Islet of Langerhans (tissue), 1 donor: ENCODE measurements around the gene NFATC2.

Experiments used
- FAIRE-seq: peaks from one replicate; lab custom pipeline; 2011; peaks lifted over from hg19 to GRCh38; lab: Jason Lieb, UNC

Gene NFATC2

GRCh38 chr20:51373713-51374455 lies 168.6 kb downstream of the NFATC2 start:
- no peak for FAIRE-seq

- no peak for FAIRE-seq
Measured at GRCh38 chr20:51372966-51373365, 169.6 kb downstream of the NFATC2 start.

GRCh38 chr20:51372176-51372803 lies 170.2 kb downstream of the NFATC2 start:
- no peak for FAIRE-seq

GRCh38 chr20:51371720-51372119 lies 170.8 kb downstream of the NFATC2 start:
- no peak for FAIRE-seq

- no peak for FAIRE-seq
Measured at GRCh38 chr20:51369503-51369902, 173.0 kb downstream of the NFATC2 start.

GRCh38 chr20:51368461-51369211 lies 173.9 kb downstream of the NFATC2 start:
- FAIRE-seq: no peak

- FAIRE-seq: no peak
Measured at GRCh38 chr20:51366155-51366886, 176.2 kb downstream of the NFATC2 start.

- no peak for FAIRE-seq
Measured at GRCh38 chr20:51365670-51366069, 176.8 kb downstream of the NFATC2 start.

- FAIRE-seq: no peak
Measured at GRCh38 chr20:51363813-51364212, 178.7 kb downstream of the NFATC2 start.

- FAIRE-seq: no peak
Measured at GRCh38 chr20:51363378-51363777, 179.1 kb downstream of the NFATC2 start.

- no peak for FAIRE-seq
Measured at GRCh38 chr20:51362254-51362653, 180.3 kb downstream of the NFATC2 start.

GRCh38 chr20:51361258-51361657 lies 181.3 kb downstream of the NFATC2 start:
- no peak for FAIRE-seq

GRCh38 chr20:51360451-51361201 lies 181.9 kb downstream of the NFATC2 start:
- FAIRE-seq: no peak

GRCh38 chr20:51359947-51360346 lies 182.6 kb downstream of the NFATC2 start:
- FAIRE-seq: no peak

GRCh38 chr20:51359401-51359800 lies 183.1 kb downstream of the NFATC2 start:
- no peak for FAIRE-seq

- no peak for FAIRE-seq
Measured at GRCh38 chr20:51358032-51358724, 184.3 kb downstream of the NFATC2 start.

GRCh38 chr20:51357543-51357942 lies 185.0 kb downstream of the NFATC2 start:
- no peak for FAIRE-seq

GRCh38 chr20:51356871-51357270 lies 185.6 kb downstream of the NFATC2 start:
- no peak for FAIRE-seq

- no peak for FAIRE-seq
Measured at GRCh38 chr20:51354769-51355319, 187.7 kb downstream of the NFATC2 start.

- FAIRE-seq: no peak
Measured at GRCh38 chr20:51354191-51354768, 188.2 kb downstream of the NFATC2 start.

GRCh38 chr20:51353491-51353890 lies 189.0 kb downstream of the NFATC2 start:
- no peak for FAIRE-seq
